Measurements from ENCODE around the gene STK32C.

STK32C gene

GRCh38 chr10:132241086-132241485, 66.7 kb downstream of the STK32C start:
- TF ChIP-seq SUZ12 (IDR thresholded peaks at IDR 0.05; ENCODE audit: extremely low read depth, insufficient read depth, insufficient read length) (no peak), YY1 (IDR thresholded peaks at IDR 0.05; ENCODE audit: insufficient read depth, insufficient read length) (no peak), ZNF274 (IDR thresholded peaks at IDR 0.05; ENCODE audit: low read depth, low read length) (no peak)
- Histone ChIP-seq H3K4me1 (ENCODE audit: insufficient read depth, insufficient read length) (peaks cover 13% of the 10 kb centered on the region), H3K4me3 (ENCODE audit: insufficient read length, low read depth) (no peak overlapping the region), H3K9me3 (ENCODE audit: insufficient read depth, low read length) (no peaks in the 10 kb centered on the region), H3K27me3 (ENCODE audit: insufficient read depth, insufficient read length) (no peaks in the 10 kb centered on the region), H3K36me3 (ENCODE audit: insufficient read depth, insufficient read length, low read length) (no peaks in the 10 kb centered on the region), H3K9ac (ENCODE audit: insufficient read length, low read depth) (no peak overlapping the region)
- no peak for DNase-seq (ENCODE audit: low read depth, low spot score)

- Histone ChIP-seq H3K4me1 (ENCODE audit: insufficient read depth, insufficient read length) (peaks cover 13% of the 10 kb centered on the region), H3K9me3 (ENCODE audit: insufficient read depth, low read length) (no peaks in the 10 kb centered on the region), H3K27me3 (ENCODE audit: insufficient read depth, insufficient read length) (no peaks in the 10 kb centered on the region), H3K4me3 (ENCODE audit: insufficient read length, low read depth) (no peak overlapping the region), H3K9ac (ENCODE audit: insufficient read length, low read depth) (no peak overlapping the region), H3K36me3 (ENCODE audit: insufficient read depth, insufficient read length, low read length) (no peaks in the 10 kb centered on the region)
- TF ChIP-seq YY1 (IDR thresholded peaks at IDR 0.05; ENCODE audit: insufficient read depth, insufficient read length) (no peak), SUZ12 (IDR thresholded peaks at IDR 0.05; ENCODE audit: extremely low read depth, insufficient read depth, insufficient read length) (no peak), ZNF274 (IDR thresholded peaks at IDR 0.05; ENCODE audit: low read depth, low read length) (no peak)
- DNase-seq (ENCODE audit: low read depth, low spot score) = no peak
Measured at GRCh38 chr10:132240581-132240980, 67.2 kb downstream of the STK32C start.

- Histone ChIP-seq H3K9ac (ENCODE audit: insufficient read length, low read depth) (no peak overlapping the region), H3K36me3 (ENCODE audit: insufficient read depth, insufficient read length, low read length) (no peaks in the 10 kb centered on the region), H3K27me3 (ENCODE audit: insufficient read depth, insufficient read length) (no peaks in the 10 kb centered on the region), H3K9me3 (ENCODE audit: insufficient read depth, low read length) (no peaks in the 10 kb centered on the region), H3K4me1 (ENCODE audit: insufficient read depth, insufficient read length) (peaks cover 13% of the 10 kb centered on the region), H3K4me3 (ENCODE audit: insufficient read length, low read depth) (no peak overlapping the region)
- TF ChIP-seq SUZ12 (IDR thresholded peaks at IDR 0.05; ENCODE audit: extremely low read depth, insufficient read depth, insufficient read length) (no peak), ZNF274 (IDR thresholded peaks at IDR 0.05; ENCODE audit: low read depth, low read length) (no peak), YY1 (IDR thresholded peaks at IDR 0.05; ENCODE audit: insufficient read depth, insufficient read length) (no peak)
- DNase-seq (ENCODE audit: low read depth, low spot score) = no peak
Measured at GRCh38 chr10:132240156-132240555, 67.6 kb downstream of the STK32C start.

- no peaks in the 10 kb centered on the region for H3K36me3 ChIP-seq (ENCODE audit: insufficient read depth, insufficient read length, low read length)
- no peak for DNase-seq (ENCODE audit: low read depth, low spot score)
- H3K9me3 ChIP-seq (ENCODE audit: insufficient read depth, low read length) = no peaks in the 10 kb centered on the region
- H3K4me1 ChIP-seq (ENCODE audit: insufficient read depth, insufficient read length) = peaks cover 13% of the 10 kb centered on the region
- no peaks in the 10 kb centered on the region for H3K27me3 ChIP-seq (ENCODE audit: insufficient read depth, insufficient read length)
- H3K4me3 ChIP-seq (ENCODE audit: insufficient read length, low read depth) = no peak overlapping the region
- TF ChIP-seq SUZ12 (IDR thresholded peaks at IDR 0.05; ENCODE audit: extremely low read depth, insufficient read depth, insufficient read length) (no peak), ZNF274 (IDR thresholded peaks at IDR 0.05; ENCODE audit: low read depth, low read length) (no peak), YY1 (IDR thresholded peaks at IDR 0.05; ENCODE audit: insufficient read depth, insufficient read length) (no peak)
- no peak overlapping the region for H3K9ac ChIP-seq (ENCODE audit: insufficient read length, low read depth)
Measured at GRCh38 chr10:132239126-132240031, 68.4 kb downstream of the STK32C start.

GRCh38 chr10:132238371-132239125, 69.2 kb downstream of the STK32C start:
- Histone ChIP-seq H3K27me3 (ENCODE audit: insufficient read depth, insufficient read length) (no peaks in the 10 kb centered on the region), H3K4me1 (ENCODE audit: insufficient read depth, insufficient read length) (peaks cover 13% of the 10 kb centered on the region), H3K36me3 (ENCODE audit: insufficient read depth, insufficient read length, low read length) (no peaks in the 10 kb centered on the region), H3K9ac (ENCODE audit: insufficient read length, low read depth) (no peak overlapping the region), H3K9me3 (ENCODE audit: insufficient read depth, low read length) (no peaks in the 10 kb centered on the region), H3K4me3 (ENCODE audit: insufficient read length, low read depth) (no peak overlapping the region)
- no peak for DNase-seq (ENCODE audit: low read depth, low spot score)
- TF ChIP-seq ZNF274 (IDR thresholded peaks at IDR 0.05; ENCODE audit: low read depth, low read length) (no peak), YY1 (IDR thresholded peaks at IDR 0.05; ENCODE audit: insufficient read depth, insufficient read length) (no peak), SUZ12 (IDR thresholded peaks at IDR 0.05; ENCODE audit: extremely low read depth, insufficient read depth, insufficient read length) (no peak)

GRCh38 chr10:132237871-132238270, 69.9 kb downstream of the STK32C start:
- Histone ChIP-seq H3K9ac (ENCODE audit: insufficient read length, low read depth) (no peak overlapping the region), H3K9me3 (ENCODE audit: insufficient read depth, low read length) (no peaks in the 10 kb centered on the region), H3K36me3 (ENCODE audit: insufficient read depth, insufficient read length, low read length) (no peaks in the 10 kb centered on the region), H3K27me3 (ENCODE audit: insufficient read depth, insufficient read length) (no peaks in the 10 kb centered on the region), H3K4me1 (ENCODE audit: insufficient read depth, insufficient read length) (peaks cover 10% of the 10 kb centered on the region), H3K4me3 (ENCODE audit: insufficient read length, low read depth) (no peak overlapping the region)
- no peak for TF ChIP-seq SUZ12 (IDR thresholded peaks at IDR 0.05; ENCODE audit: extremely low read depth, insufficient read depth, insufficient read length)
- no peak for TF ChIP-seq ZNF274 (IDR thresholded peaks at IDR 0.05; ENCODE audit: low read depth, low read length)
- no peak for DNase-seq (ENCODE audit: low read depth, low spot score)

GRCh38 chr10:132237396-132237795, 70.4 kb downstream of the STK32C start:
- no peaks in the 10 kb centered on the region for H3K9me3 ChIP-seq (ENCODE audit: insufficient read depth, low read length)
- no peak overlapping the region for H3K4me3 ChIP-seq (ENCODE audit: insufficient read length, low read depth)
- H3K9ac ChIP-seq (ENCODE audit: insufficient read length, low read depth) = no peak overlapping the region
- DNase-seq (ENCODE audit: low read depth, low spot score) = no peak
- no peaks in the 10 kb centered on the region for H3K27me3 ChIP-seq (ENCODE audit: insufficient read depth, insufficient read length)
- TF ChIP-seq YY1 (IDR thresholded peaks at IDR 0.05; ENCODE audit: insufficient read depth, insufficient read length) (no peak), ZNF274 (IDR thresholded peaks at IDR 0.05; ENCODE audit: low read depth, low read length) (no peak), SUZ12 (IDR thresholded peaks at IDR 0.05; ENCODE audit: extremely low read depth, insufficient read depth, insufficient read length) (no peak)
- H3K4me1 ChIP-seq (ENCODE audit: insufficient read depth, insufficient read length) = peaks cover 8% of the 10 kb centered on the region
- no peaks in the 10 kb centered on the region for H3K36me3 ChIP-seq (ENCODE audit: insufficient read depth, insufficient read length, low read length)
